CD4-positive, alpha-beta T cell treated with Interleukin-4 for 4 hours (primary cell): ENCODE measurements around the gene NBAS.

Experiments
- DNase-seq: peaks from one replicate; pipeline ENCODE4 v3.0.0-alpha.2; 2020

NBAS gene

GRCh38 chr2:15187702-15188101 lies 373.4 kb downstream of the NBAS start:
- DNase-seq = no peak

GRCh38 chr2:15186118-15186517 lies 375.0 kb downstream of the NBAS start:
- no peak for DNase-seq

GRCh38 chr2:15184491-15184890 lies 376.6 kb downstream of the NBAS start:
- DNase-seq = no peak

GRCh38 chr2:15182275-15182674 lies 378.9 kb downstream of the NBAS start:
- DNase-seq = no peak

GRCh38 chr2:15181092-15181745 lies 379.9 kb downstream of the NBAS start:
- DNase-seq = no peak

GRCh38 chr2:15180379-15180778 lies 380.8 kb downstream of the NBAS start:
- no peak for DNase-seq

- peak; percentile 21 for DNase-seq
Observed at GRCh38 chr2:15178946-15179345, 382.2 kb downstream of the NBAS start.

- peak; percentile 80 for DNase-seq
Observed at GRCh38 chr2:15177103-15177502, 384.0 kb downstream of the NBAS start.

- no peak for DNase-seq
Observed at GRCh38 chr2:15176604-15177003, 384.5 kb downstream of the NBAS start.

GRCh38 chr2:15174567-15174966 lies 386.6 kb downstream of the NBAS start:
- no peak for DNase-seq

- DNase-seq = no peak
Observed at GRCh38 chr2:15173501-15173900, 387.6 kb downstream of the NBAS start.

GRCh38 chr2:15172825-15173224 lies 388.3 kb downstream of the NBAS start:
- DNase-seq = no peak

- DNase-seq = no peak
Observed at GRCh38 chr2:15170070-15170775, 390.9 kb downstream of the NBAS start.

- DNase-seq = no peak
Observed at GRCh38 chr2:15169326-15170069, 391.6 kb downstream of the NBAS start.

- no peak for DNase-seq
Observed at GRCh38 chr2:15168116-15168515, 393.0 kb downstream of the NBAS start.

GRCh38 chr2:15166878-15167277 lies 394.3 kb downstream of the NBAS start:
- no peak for DNase-seq

GRCh38 chr2:15163326-15163725 lies 397.8 kb downstream of the NBAS start:
- DNase-seq = no peak

GRCh38 chr2:15162620-15163019 lies 398.5 kb downstream of the NBAS start:
- DNase-seq = no peak

- no peak for DNase-seq
Observed at GRCh38 chr2:15160201-15160991, 400.7 kb downstream of the NBAS start.

GRCh38 chr2:15159751-15160177 lies 401.4 kb downstream of the NBAS start:
- DNase-seq = no peak

GRCh38 chr2:15159206-15159605 lies 401.9 kb downstream of the NBAS start:
- DNase-seq = no peak

- no peak for DNase-seq
Observed at GRCh38 chr2:15158532-15158931, 402.6 kb downstream of the NBAS start.

GRCh38 chr2:15158100-15158499 lies 403.0 kb downstream of the NBAS start:
- DNase-seq = no peak
